HAP-1 (cell line): Measurements from ENCODE around the gene PRR12.
A peak's percentile ranks its signal among the peaks of the same experiment; 100 is the strongest.

Experiments
- DNase-seq, 2 experiments: peaks; one replicate each; pipeline ENCODE4 v3.0.0-alpha.2; 2016 to 2020; ENCODE audit warnings: low spot score in 2 of 2
- H3K27me3 ChIP-seq: fragments of 250-450 bp; sonication (Bioruptor Pico); 2 replicates; pipeline ENCODE4 v1.5.1; 2020; ENCODE audit warnings: low read depth, mild to moderate bottlenecking, moderate library complexity
- H3K36me3 ChIP-seq: fragments of 250-450 bp; sonication (Bioruptor Pico); replicated peaks from 2 replicates; pipeline ENCODE4 v1.5.1; 2020; ENCODE audit warnings: mild to moderate bottlenecking
- H3K4me1 ChIP-seq: fragments of 250-450 bp; sonication (Bioruptor Pico); 2 replicates; pipeline ENCODE4 v1.5.1; 2020; ENCODE audit warnings: mild to moderate bottlenecking
- H3K4me3 ChIP-seq: fragments of 250-450 bp; sonication (Bioruptor Pico); 2 replicates; pipeline ENCODE4 v1.5.1; 2020; ENCODE audit warnings: mild to moderate bottlenecking, moderate library complexity
- H3K9me3 ChIP-seq: fragments of 250-450 bp; sonication (Bioruptor Pico); 2 replicates; pipeline ENCODE4 v1.5.1; 2020; ENCODE audit warnings: mild to moderate bottlenecking, moderate library complexity
- in situ Hi-C: fragments of 300-500 bp; cut with MboI; formaldehyde crosslinking; loops from 3 replicates; pipeline ENCODE4 v1.14.3; 2020; ENCODE audit warnings: low sequenced_read_pairs, inconsistent platforms, mixed read lengths

Gene PRR12

GRCh38 chr19:49570997-49571676, 19.8 kb upstream of the PRR12 start:
- H3K27me3 ChIP-seq, result no peaks in the 10 kb centered on the region
- peaks cover 23% of the 10 kb centered on the region for H3K4me1 ChIP-seq
- peaks cover 6% of the 10 kb centered on the region for H3K36me3 ChIP-seq
- no peaks in the 10 kb centered on the region for H3K9me3 ChIP-seq
- in situ Hi-C loops, result no loop called here
- peak; percentile 56 to 61 for DNase-seq
- H3K4me3 ChIP-seq, result no peak overlapping the region

GRCh38 chr19:49573009-49573408, 18.0 kb upstream of the PRR12 start:
- no peak for DNase-seq

GRCh38 chr19:49573425-49573824, 17.6 kb upstream of the PRR12 start:
- Histone ChIP-seq H3K36me3 (peaks cover 12% of the 10 kb centered on the region), H3K4me3 (no peak overlapping the region), H3K27me3 (no peaks in the 10 kb centered on the region), H3K9me3 (no peaks in the 10 kb centered on the region), H3K4me1 (peaks cover 12% of the 10 kb centered on the region)
- no peak for DNase-seq
- in situ Hi-C loops, result no loop called here

More at GRCh38 chr19:49573009-49573408, 18.0 kb upstream of the PRR12 start:
- Histone ChIP-seq H3K27me3 (no peaks in the 10 kb centered on the region), H3K9me3 (no peaks in the 10 kb centered on the region), H3K4me3 (no peak overlapping the region), H3K4me1 (peaks cover 16% of the 10 kb centered on the region), H3K36me3 (peaks cover 10% of the 10 kb centered on the region)
- in situ Hi-C loops, result no loop called here

- peaks cover 16% of the 10 kb centered on the region for H3K4me1 ChIP-seq
- H3K9me3 ChIP-seq, result no peaks in the 10 kb centered on the region
- DNase-seq, result no peak
- in situ Hi-C loops, result no loop called here
- H3K27me3 ChIP-seq, result no peaks in the 10 kb centered on the region
- no peak overlapping the region for H3K4me3 ChIP-seq
- H3K36me3 ChIP-seq, result peaks cover 12% of the 10 kb centered on the region
Observed at GRCh38 chr19:49574206-49574755, 16.7 kb upstream of the PRR12 start.

- DNase-seq, result no peak
- in situ Hi-C loops, result no loop called here
- H3K4me3 ChIP-seq, result peak overlapping the region; percentile 59
Observed at GRCh38 chr19:49579193-49579592, 11.8 kb upstream of the PRR12 start.

GRCh38 chr19:49579947-49580263, 11.1 kb upstream of the PRR12 start:
- Histone ChIP-seq H3K4me3 (peak overlapping the region; percentile 59), H3K27me3 (no peaks in the 10 kb centered on the region), H3K9me3 (no peaks in the 10 kb centered on the region), H3K36me3 (peaks cover 6% of the 10 kb centered on the region; the same call in 1 of the 2 replicates), H3K4me1 (peaks cover 5% of the 10 kb centered on the region; the same call in 1 of the 2 replicates)
- DNase-seq, result no peak
- in situ Hi-C loops, result no loop called here

More at GRCh38 chr19:49579193-49579592, 11.8 kb upstream of the PRR12 start:
- Histone ChIP-seq H3K27me3 (no peaks in the 10 kb centered on the region), H3K9me3 (no peaks in the 10 kb centered on the region), H3K36me3 (peaks cover 10% of the 10 kb centered on the region), H3K4me1 (peaks cover 5% of the 10 kb centered on the region; the same call in 1 of the 2 replicates)

GRCh38 chr19:49580264-49581006, 10.5 kb upstream of the PRR12 start, which contains the start of gene NOSIP:
Gene NOSIP, minus strand, starts transcription at chr19:49580556. Its CDS starts 19,865 bp downstream, at chr19:49560691.
- H3K4me1 ChIP-seq, result peaks cover 5% of the 10 kb centered on the region; the same call in 1 of the 2 replicates
- in situ Hi-C loops, result no loop called here
- peak; percentile 94 to 98 for DNase-seq

GRCh38 chr19:49581007-49581508, 9.9 kb upstream of the PRR12 start, which contains the start of gene PRRG2:
Gene PRRG2, plus strand, starts transcription at chr19:49581316. Its CDS starts 1,904 bp downstream, at chr19:49583220.
- in situ Hi-C loops, result no loop called here
- no peaks in the 10 kb centered on the region for H3K9me3 ChIP-seq
- peaks cover 5% of the 10 kb centered on the region; the same call in 1 of the 2 replicates for H3K4me1 ChIP-seq
- H3K4me3 ChIP-seq, result peak within 1 kb of the TSS; percentile 59
- no peak for DNase-seq
- no peaks in the 10 kb centered on the region for H3K27me3 ChIP-seq
- peaks cover 6% of the 10 kb centered on the region; the same call in 1 of the 2 replicates for H3K36me3 ChIP-seq

More at GRCh38 chr19:49580264-49581006, 10.5 kb upstream of the PRR12 start, which contains the start of gene NOSIP:
- Histone ChIP-seq H3K36me3 (peaks cover 6% of the 10 kb centered on the region; the same call in 1 of the 2 replicates), H3K27me3 (no peaks in the 10 kb centered on the region), H3K4me3 (peak within 1 kb of the TSS; percentile 59), H3K9me3 (no peaks in the 10 kb centered on the region)

GRCh38 chr19:49583239-49583638, 7.7 kb upstream of the PRR12 start:
- Histone ChIP-seq H3K27me3 (no peaks in the 10 kb centered on the region), H3K36me3 (0 out of 2 replicates have a peak, but pooled peaks cover under 1% of the 10 kb centered on the region)
- in situ Hi-C loops, result no loop called here

GRCh38 chr19:49585023-49585422, 6.0 kb upstream of the PRR12 start:
- H3K36me3 ChIP-seq, result no peaks in the 10 kb centered on the region
- H3K4me3 ChIP-seq, result no peak overlapping the region
- H3K27me3 ChIP-seq, result no peaks in the 10 kb centered on the region
- peak in 1 of 2 experiments; percentile 26 for DNase-seq
- H3K9me3 ChIP-seq, result no peaks in the 10 kb centered on the region
- H3K4me1 ChIP-seq, result no peaks in the 10 kb centered on the region
- in situ Hi-C loops, result no loop called here

More at GRCh38 chr19:49583239-49583638, 7.7 kb upstream of the PRR12 start:
- H3K9me3 ChIP-seq, result no peaks in the 10 kb centered on the region
- H3K4me1 ChIP-seq, result peaks cover 5% of the 10 kb centered on the region; the same call in 1 of the 2 replicates
- H3K4me3 ChIP-seq, result no peak overlapping the region
- no peak for DNase-seq

GRCh38 chr19:49587227-49587626, 3.8 kb upstream of the PRR12 start:
- Histone ChIP-seq H3K9me3 (no peaks in the 10 kb centered on the region), H3K27me3 (no peaks in the 10 kb centered on the region), H3K4me1 (no peaks in the 10 kb centered on the region), H3K4me3 (no peak overlapping the region), H3K36me3 (no peaks in the 10 kb centered on the region; the same call in 1 of the 2 replicates)
- DNase-seq, result no peak
- in situ Hi-C loops, result no loop called here

GRCh38 chr19:49588365-49589122, 2.4 kb upstream of the PRR12 start:
- Histone ChIP-seq H3K4me1 (no peaks in the 10 kb centered on the region), H3K4me3 (no peak overlapping the region), H3K27me3 (no peaks in the 10 kb centered on the region), H3K36me3 (peaks cover under 1% of the 10 kb centered on the region), H3K9me3 (no peaks in the 10 kb centered on the region)
- in situ Hi-C loops, result no loop called here
- DNase-seq, result no peak

- no peak overlapping the region for H3K4me3 ChIP-seq
- H3K9me3 ChIP-seq, result no peaks in the 10 kb centered on the region
- in situ Hi-C loops, result no loop called here
Observed at GRCh38 chr19:49589502-49589905, 1.5 kb upstream of the PRR12 start.

More at GRCh38 chr19:49589502-49589905, 1.5 kb upstream of the PRR12 start:
- no peak for DNase-seq
- Histone ChIP-seq H3K36me3 (peaks cover 10% of the 10 kb centered on the region), H3K27me3 (no peaks in the 10 kb centered on the region), H3K4me1 (no peaks in the 10 kb centered on the region)
